T-helper 2 cell treated with Interferon-gamma antibody and Interleukin-4, amounts not matched to agents 5 μg/mL and 100 μg/mL, for 36 hours (primary cell): ENCODE results near the gene ZBTB16.

Experiments
- DNase-seq: peaks from one replicate; pipeline ENCODE4 v3.0.0; 2021; ENCODE audit warnings: low spot score
- H3K27ac Mint-ChIP-seq: one replicate; pipeline ENCODE4 v1.8.0; 2021; ENCODE audit warnings: mild to moderate bottlenecking, mixed read lengths
- H3K27me3 Mint-ChIP-seq: one replicate; pipeline ENCODE4 v1.8.0; 2021; ENCODE audit warnings: low read depth, mixed read lengths
- H3K36me3 Mint-ChIP-seq: one replicate; pipeline ENCODE4 v1.8.0; 2021; ENCODE audit warnings: low read depth, mixed read lengths
- H3K4me1 Mint-ChIP-seq: one replicate; pipeline ENCODE4 v1.8.0; 2021; ENCODE audit warnings: low read depth, mixed read lengths
- H3K4me3 Mint-ChIP-seq: one replicate; pipeline ENCODE4 v1.8.0; 2022; ENCODE audit warnings: mild to moderate bottlenecking, moderate library complexity, mixed read lengths
- H3K9me3 Mint-ChIP-seq: one replicate; pipeline ENCODE4 v1.8.0; 2021; ENCODE audit warnings: mixed read lengths

The ZBTB16 gene

DNA sequence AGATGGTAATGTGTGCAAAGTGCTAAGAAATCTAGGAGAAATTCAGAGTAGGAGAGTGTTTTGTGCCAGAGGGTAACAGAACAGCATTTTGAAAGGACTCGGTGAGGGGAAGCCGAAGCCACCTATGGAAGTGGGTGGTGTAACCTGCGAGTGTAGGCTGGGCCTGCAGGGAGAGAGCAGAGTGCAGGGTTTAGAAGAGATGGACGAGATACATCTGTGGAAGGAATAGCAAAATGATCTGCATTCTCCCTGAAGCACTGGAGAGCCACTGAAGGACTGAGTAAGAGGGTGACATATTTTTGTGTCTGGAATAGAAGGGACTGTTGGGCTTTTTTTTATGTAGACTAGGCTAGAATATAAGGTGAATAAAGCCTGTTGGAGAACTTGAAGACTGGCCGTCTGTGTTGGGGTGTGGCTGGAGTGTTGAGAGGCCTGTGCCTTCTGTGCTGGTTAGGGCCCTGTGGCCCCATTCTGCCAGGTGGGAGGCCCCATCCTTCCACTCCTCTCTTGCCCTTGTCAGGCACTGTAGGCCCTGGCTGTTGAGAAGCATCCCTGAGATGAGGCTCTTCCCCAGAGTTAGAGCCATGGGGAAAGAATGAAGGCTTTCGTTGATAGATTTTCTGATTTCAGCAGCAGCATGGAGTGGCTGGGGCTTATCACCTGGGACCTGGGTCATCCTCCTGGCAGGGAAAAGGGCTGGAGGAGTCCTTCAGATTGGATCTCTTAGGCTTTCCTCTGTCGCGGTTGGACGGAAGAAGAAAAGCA, 102.2 kb downstream of the ZBTB16 start:
- Mint-ChIP-seq H3K27me3 (no peaks in the 10 kb centered on the region), H3K36me3 (peaks cover 18% of the 10 kb centered on the region), H3K4me3 (no peak overlapping the region), H3K9me3 (no peaks in the 10 kb centered on the region), H3K27ac (peak overlapping the region; percentile 21), H3K4me1 (peaks cover 79% of the 10 kb centered on the region)
- DNase-seq: no peak

DNA sequence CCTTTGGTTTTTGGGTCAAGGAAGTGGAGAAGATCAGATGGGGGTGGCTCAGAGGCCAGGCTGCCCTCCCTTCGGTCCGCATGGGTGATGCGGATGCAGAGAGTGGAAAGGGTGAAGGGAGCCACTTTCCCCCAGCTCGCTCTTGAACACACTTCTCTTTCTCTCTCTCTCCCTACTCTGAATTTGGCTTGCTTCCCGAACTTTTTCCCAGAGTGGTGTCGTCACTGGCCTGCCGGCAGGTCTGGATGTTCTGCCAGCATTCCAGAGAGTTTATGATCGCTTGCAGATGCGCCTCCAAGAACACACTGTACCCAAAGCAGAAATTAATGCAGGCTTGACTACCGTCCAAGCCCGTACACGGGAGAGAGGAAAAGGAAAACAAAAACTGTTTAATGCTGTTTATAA, 103.2 kb downstream of the ZBTB16 start:
- no peak for DNase-seq
- H3K4me1 Mint-ChIP-seq: peaks cover 79% of the 10 kb centered on the region
- H3K27ac Mint-ChIP-seq: no peak overlapping the region
- H3K36me3 Mint-ChIP-seq: peaks cover 17% of the 10 kb centered on the region
- no peak overlapping the region for H3K4me3 Mint-ChIP-seq
- no peaks in the 10 kb centered on the region for H3K9me3 Mint-ChIP-seq
- no peaks in the 10 kb centered on the region for H3K27me3 Mint-ChIP-seq

DNA sequence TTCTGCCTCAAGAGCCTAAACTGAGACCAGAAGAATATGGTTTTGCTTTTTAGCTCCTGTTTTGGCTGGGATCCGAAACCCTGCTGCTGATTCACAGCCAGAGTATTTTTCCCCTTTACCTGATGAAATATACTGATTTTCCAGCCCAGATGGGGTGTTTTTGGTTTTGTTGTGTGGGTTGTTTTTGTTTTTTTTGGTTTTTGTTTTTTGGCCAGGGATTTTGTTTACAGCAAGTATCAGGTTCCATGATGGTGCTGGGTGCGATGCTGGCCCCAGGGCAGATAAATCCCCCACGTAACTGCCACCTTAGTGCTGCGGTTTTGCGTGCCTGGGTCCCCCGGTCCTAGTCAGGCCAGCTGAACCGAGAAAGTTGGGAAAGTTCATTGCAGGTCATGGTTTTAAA, 103.7 kb downstream of the ZBTB16 start:
- Mint-ChIP-seq H3K36me3 (peaks cover 14% of the 10 kb centered on the region), H3K4me1 (peaks cover 79% of the 10 kb centered on the region), H3K27ac (no peak overlapping the region), H3K27me3 (no peaks in the 10 kb centered on the region), H3K4me3 (no peak overlapping the region), H3K9me3 (no peaks in the 10 kb centered on the region)
- no peak for DNase-seq

DNA sequence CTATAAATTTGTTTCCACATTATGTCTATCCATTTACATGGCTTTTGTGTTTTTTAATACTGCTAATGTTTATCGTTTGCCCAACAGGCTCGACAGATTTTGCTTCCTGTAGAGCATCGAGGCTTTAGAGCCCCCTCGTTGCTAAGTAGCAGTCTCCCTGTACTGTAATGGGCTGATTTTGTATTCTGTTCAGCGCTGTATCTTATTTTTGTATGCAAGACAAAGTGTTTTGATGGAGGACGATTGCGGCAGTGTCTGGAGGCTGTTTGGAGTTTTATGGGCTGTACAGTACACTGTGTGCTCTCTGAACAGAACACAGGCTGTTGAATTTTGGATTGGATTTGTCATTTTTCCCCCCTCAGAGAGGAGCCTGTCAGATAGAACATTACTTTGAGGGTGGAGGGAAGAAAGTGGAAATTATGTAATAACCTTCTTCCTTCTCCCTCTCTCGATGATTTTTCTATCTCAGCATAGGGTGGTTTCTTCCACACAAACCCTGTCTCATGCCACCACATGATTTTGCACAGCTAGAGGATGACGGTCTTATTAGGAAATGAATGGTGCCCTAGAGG, 104.4 kb downstream of the ZBTB16 start:
- DNase-seq: no peak
- Mint-ChIP-seq H3K27me3 (no peaks in the 10 kb centered on the region), H3K27ac (no peak overlapping the region), H3K4me1 (peaks cover 83% of the 10 kb centered on the region), H3K4me3 (no peak overlapping the region), H3K9me3 (no peaks in the 10 kb centered on the region), H3K36me3 (peaks cover 14% of the 10 kb centered on the region)

DNA sequence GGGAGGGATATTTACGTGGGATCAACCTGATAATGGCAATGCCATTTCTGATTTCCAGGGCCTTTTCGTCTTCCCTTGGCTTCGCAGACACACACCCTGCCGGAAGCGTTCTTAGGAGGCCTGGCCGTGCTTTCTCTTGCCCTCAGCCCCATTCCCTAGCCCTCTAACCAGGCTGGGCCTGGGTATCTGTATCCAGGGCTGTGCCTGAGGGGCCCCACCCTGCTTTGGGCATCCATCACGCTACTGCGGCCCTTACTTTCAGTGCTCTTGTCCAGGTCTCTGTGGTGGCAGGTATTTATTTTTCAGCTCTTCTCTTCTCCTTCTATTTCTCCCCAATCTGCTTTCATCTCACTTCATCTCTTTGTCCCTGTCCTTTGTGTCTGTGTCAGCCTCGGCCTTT, 105.0 kb downstream of the ZBTB16 start:
- H3K27me3 Mint-ChIP-seq: no peaks in the 10 kb centered on the region
- peaks cover 84% of the 10 kb centered on the region for H3K4me1 Mint-ChIP-seq
- peaks cover 10% of the 10 kb centered on the region for H3K36me3 Mint-ChIP-seq
- peak overlapping the region; percentile 10 for H3K27ac Mint-ChIP-seq
- H3K9me3 Mint-ChIP-seq: no peaks in the 10 kb centered on the region
- DNase-seq: no peak
- no peak overlapping the region for H3K4me3 Mint-ChIP-seq

DNA sequence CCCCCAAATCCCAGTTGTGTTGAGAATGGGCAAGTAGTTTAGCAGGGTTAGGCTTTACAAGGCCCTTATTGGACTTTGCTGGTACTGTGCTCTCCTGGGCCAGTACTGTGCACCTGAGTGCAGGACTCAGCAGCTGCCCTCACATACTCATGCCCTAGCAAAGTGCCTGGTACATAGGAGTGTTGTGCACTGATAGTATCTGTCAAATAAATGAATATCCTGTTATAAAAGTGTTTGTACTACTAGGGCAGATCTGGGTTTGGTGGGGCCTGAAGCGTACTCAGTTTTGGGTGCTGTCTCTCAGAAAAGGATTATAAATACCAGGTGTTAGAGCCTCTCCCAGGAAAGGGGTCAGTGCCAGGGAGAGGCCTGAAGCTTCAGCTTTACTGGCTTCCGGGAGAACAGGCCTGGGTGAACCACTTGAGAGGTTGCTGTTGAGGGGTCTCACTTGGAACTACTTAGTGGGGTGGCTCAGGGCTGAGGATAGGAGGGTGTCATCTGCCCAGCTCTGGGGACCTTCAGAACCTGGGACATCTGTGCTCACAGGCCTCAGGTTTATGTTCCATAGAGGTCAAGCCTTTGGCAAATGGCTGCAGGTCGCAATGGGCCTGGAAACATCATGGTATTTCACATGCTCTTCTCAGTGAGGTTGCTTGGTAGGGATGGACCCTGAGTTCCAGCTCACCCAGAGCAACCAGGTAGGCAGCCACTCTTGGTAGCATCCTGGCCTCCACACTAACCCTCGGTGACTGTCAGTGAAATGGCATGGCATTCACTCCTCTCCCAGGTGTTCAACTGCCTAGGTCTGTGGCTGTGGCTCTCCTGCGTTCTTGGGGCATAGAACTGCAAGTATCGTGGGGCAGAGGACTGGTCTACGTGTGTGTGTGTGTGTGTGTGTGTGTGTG, 106.1 kb downstream of the ZBTB16 start:
- H3K4me1 Mint-ChIP-seq: peaks cover 81% of the 10 kb centered on the region
- H3K9me3 Mint-ChIP-seq: no peaks in the 10 kb centered on the region
- DNase-seq: no peak
- H3K27ac Mint-ChIP-seq: peak overlapping the region; percentile 89
- H3K36me3 Mint-ChIP-seq: peaks cover 8% of the 10 kb centered on the region
- peak overlapping the region; percentile 72 for H3K4me3 Mint-ChIP-seq
- no peaks in the 10 kb centered on the region for H3K27me3 Mint-ChIP-seq

DNA sequence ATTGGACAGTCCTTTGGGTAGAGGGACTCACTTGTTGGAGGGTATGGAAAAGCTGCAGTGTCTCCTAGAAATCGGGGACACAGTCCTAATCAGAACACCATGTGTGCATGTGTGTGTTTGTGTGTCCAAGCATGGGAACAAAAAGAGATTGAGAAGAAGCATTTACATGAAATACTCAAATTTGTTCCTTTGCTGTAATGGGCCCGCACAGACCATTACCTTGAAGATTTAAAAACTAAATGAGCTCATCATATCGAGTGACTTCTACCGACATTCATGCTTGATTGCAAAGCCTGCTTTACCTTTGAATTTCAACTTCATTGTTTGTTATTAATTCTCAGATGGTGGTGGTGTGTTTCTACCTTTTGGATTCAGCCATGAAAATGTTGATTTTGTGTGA, 106.9 kb downstream of the ZBTB16 start:
- Mint-ChIP-seq H3K27me3 (no peaks in the 10 kb centered on the region), H3K4me3 (peak overlapping the region; percentile 72)
- no peak for DNase-seq

DNA sequence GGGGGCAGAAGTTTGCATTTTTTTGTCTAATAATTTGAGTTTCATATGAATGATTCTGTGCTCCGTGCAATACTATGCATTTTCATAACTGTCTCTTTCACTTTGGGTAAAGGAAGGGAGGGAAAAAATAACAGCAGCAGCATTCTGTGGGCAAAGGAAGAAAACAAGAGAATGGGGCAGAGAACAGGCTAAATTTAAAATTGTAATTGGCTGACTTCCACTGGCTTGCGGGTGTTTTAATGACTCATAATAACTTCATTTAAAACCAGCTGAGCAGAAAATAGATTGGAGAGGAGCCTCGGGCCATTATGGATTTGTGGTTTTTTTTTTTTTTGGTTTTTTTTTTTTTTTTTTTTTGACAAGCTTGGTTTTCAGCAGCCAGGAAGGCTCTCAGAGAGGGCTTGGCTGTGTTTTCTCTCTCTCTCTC, 107.4 kb downstream of the ZBTB16 start:
- H3K36me3 Mint-ChIP-seq: peaks cover 6% of the 10 kb centered on the region
- peak; percentile 15 for DNase-seq

More for the DNA sequence above, 106.9 kb downstream of the ZBTB16 start:
- Mint-ChIP-seq H3K4me1 (peaks cover 76% of the 10 kb centered on the region), H3K9me3 (no peaks in the 10 kb centered on the region), H3K36me3 (peaks cover 8% of the 10 kb centered on the region), H3K27ac (peak overlapping the region; percentile 89)

DNA sequence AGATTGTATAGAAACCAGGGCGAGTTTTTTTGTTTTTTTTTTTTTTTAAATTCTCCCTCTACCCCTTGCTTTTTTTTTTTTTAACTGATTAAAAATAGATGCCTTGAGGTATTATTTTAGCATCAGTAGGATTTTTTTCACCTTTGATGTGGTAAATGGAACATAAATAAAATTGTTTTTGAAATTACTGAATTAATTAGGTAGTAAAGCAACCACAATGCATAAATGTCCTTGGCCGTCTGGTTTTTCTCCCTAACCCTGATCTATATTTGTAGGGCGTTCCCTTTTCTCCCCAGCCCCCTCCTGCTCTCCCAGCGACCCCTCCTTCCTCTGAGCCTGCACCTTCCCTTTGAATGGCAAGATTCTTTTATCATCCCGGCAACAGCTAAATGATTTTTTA, 107.8 kb downstream of the ZBTB16 start:
- H3K9me3 Mint-ChIP-seq: no peaks in the 10 kb centered on the region
- H3K4me3 Mint-ChIP-seq: peak overlapping the region; percentile 72
- peaks cover 6% of the 10 kb centered on the region for H3K36me3 Mint-ChIP-seq
- no peaks in the 10 kb centered on the region for H3K27me3 Mint-ChIP-seq
- DNase-seq: no peak
- peaks cover 77% of the 10 kb centered on the region for H3K4me1 Mint-ChIP-seq
- H3K27ac Mint-ChIP-seq: peak overlapping the region; percentile 89

More for the DNA sequence above, 107.4 kb downstream of the ZBTB16 start:
- peak overlapping the region; percentile 89 for H3K27ac Mint-ChIP-seq
- no peaks in the 10 kb centered on the region for H3K9me3 Mint-ChIP-seq
- peak overlapping the region; percentile 72 for H3K4me3 Mint-ChIP-seq
- peaks cover 76% of the 10 kb centered on the region for H3K4me1 Mint-ChIP-seq
- H3K27me3 Mint-ChIP-seq: no peaks in the 10 kb centered on the region

DNA sequence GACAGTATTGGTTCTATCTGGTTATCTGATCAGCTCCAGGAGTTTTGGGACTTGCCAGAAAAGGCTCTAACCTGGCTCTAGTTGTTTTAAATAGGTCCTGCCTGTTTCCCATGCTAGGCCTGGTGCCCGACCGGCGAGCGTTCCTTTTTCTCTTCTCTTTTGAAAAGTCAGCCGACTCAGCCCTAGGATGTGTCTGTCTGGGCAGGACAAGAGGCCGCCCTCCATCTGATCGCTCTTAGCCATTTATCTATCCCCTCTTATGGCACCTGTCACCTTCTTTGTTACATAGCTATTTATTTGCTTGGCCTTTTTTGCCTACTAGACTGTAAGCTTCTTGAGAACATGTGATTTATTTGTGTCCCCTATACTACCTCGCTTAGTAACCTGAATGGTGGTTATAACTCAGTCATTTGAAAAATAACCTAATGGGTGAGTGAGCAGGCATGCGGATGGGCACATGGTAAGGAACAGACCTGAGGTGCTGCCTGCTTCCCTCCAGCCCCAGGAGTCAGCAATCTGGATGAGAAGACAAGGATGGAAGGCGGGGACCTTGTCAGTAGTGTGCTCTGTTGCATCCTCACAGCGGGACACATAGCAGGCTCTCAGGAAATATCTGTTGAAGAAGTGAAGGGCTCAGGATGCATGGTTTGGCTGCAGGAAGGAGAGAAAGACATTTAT, 108.4 kb downstream of the ZBTB16 start:
- Mint-ChIP-seq H3K4me1 (peaks cover 80% of the 10 kb centered on the region), H3K9me3 (no peaks in the 10 kb centered on the region), H3K4me3 (peak overlapping the region; percentile 72), H3K27ac (peak overlapping the region; percentile 89), H3K36me3 (peaks cover 6% of the 10 kb centered on the region), H3K27me3 (no peaks in the 10 kb centered on the region)
- DNase-seq: no peak

DNA sequence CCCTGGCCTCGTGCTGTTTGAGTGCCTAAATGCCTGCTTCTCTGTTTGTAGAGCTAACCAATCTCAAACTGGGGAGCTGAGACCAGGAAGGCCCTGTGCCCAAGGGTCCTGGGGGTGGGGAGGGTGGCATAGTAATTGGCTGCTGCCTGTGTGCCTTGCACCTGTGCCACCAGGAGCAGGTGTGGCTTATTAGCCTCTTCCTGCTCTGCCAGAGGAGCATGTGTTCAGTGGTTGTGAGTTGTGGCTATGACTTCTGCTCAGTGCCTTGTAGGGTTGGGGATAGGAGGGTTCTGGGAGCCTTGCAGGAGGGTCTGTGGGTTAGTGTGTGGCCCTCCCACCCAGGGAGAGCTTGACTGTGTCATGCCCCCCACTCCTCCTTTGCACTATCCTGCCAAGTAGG, 109.2 kb downstream of the ZBTB16 start:
- H3K4me1 Mint-ChIP-seq: peaks cover 83% of the 10 kb centered on the region
- H3K27me3 Mint-ChIP-seq: no peaks in the 10 kb centered on the region
- no peak for DNase-seq
- H3K36me3 Mint-ChIP-seq: peaks cover 6% of the 10 kb centered on the region
- H3K4me3 Mint-ChIP-seq: peak overlapping the region; percentile 72
- H3K27ac Mint-ChIP-seq: peak overlapping the region; percentile 89
- no peaks in the 10 kb centered on the region for H3K9me3 Mint-ChIP-seq

DNA sequence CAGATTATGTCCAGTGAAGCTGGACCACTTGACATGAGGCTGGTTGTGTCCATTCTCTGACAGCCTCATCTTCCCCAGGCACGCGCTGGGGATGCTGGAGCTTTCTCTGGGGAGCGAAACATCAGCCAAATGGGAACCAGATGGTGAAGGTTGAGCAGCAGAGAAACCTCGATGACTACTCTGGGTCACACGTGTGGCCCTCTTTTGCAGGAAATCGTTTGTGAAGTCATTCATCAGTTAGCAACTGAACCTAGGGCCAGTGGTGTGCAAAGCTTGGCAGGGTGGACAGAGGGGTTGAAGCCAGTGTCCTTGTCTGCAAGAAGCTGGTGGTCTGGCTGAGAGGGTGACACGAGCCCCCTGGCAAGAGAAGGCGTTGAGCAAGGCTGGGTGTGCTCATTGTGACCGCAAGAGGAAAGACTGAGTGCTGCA, 109.8 kb downstream of the ZBTB16 start:
- peak overlapping the region; percentile 72 for H3K4me3 Mint-ChIP-seq

DNA sequence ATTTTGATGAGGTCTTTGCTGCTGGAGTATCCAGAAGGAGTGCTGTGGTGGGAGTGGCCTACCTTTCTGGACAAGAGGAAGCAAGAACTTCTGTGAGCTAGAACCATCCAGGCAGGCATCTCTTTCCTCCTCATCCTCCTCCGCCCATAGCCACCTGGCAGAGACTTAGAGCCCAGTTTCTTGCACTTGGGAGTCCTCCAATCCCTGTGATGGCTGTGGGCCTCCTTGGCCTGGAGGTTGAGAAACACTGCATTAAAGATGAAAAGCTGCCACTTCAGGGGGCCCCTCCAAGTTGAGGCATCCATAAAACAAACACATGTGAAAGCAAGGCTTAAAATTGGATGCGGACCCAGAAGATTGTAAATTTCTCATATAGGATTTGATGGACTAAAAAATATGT, 110.3 kb downstream of the ZBTB16 start:
- no peak for DNase-seq
- Mint-ChIP-seq H3K9me3 (no peaks in the 10 kb centered on the region), H3K4me1 (peaks cover 87% of the 10 kb centered on the region), H3K27ac (no peak overlapping the region), H3K27me3 (no peaks in the 10 kb centered on the region), H3K4me3 (no peak overlapping the region), H3K36me3 (peaks cover 8% of the 10 kb centered on the region)

More for the DNA sequence above, 109.8 kb downstream of the ZBTB16 start:
- no peaks in the 10 kb centered on the region for H3K27me3 Mint-ChIP-seq
- peaks cover 8% of the 10 kb centered on the region for H3K36me3 Mint-ChIP-seq
- H3K27ac Mint-ChIP-seq: no peak overlapping the region
- peaks cover 85% of the 10 kb centered on the region for H3K4me1 Mint-ChIP-seq
- DNase-seq: no peak
- H3K9me3 Mint-ChIP-seq: no peaks in the 10 kb centered on the region
